Caco-2 (cell line): ENCODE results near the gene IDI1. TPM values are rescaled to one million over a fixed set of nuclear protein-coding genes. Genes with fewer than 3 reads are reported as not detected.

ENCODE experiments used
- BruUV-seq: library from RNA; stranded (reverse); fragments of 400-500 nt; replicated peaks from 2 replicates; lab custom pipeline; 2021; lab: Mats Ljungman, UMichigan
- CTCF ChIA-PET: fragments of 300-600 bp; sonication (Branson Sonifier 250); formaldehyde crosslinking; loops from one replicate; lab custom pipeline; 2022; ENCODE audit warnings: antibody characterized with exemption; lab: Charles Lee
- POLR2A ChIA-PET: fragments of 300-600 bp; sonication (Branson Sonifier 250); formaldehyde crosslinking; loops from one replicate; lab custom pipeline; 2022; ENCODE audit warnings: antibody characterized with exemption; lab: Charles Lee
- DNase-seq, 2 experiments: peaks; one replicate each; pipeline versions ENCODE4 v3.0.0 to v3.0.0-alpha.2; 2020 to 2022
- H3K27me3 ChIP-seq: replicated peaks from 2 replicates; pipeline ENCODE4 v1.6.0; 2011; ENCODE audit warnings: low read length; ENCODE audit not compliant: control insufficient read depth, insufficient read depth
- H3K36me3 ChIP-seq: 2 replicates; pipeline ENCODE4 v1.5.1; 2011; ENCODE audit warnings: low read length; ENCODE audit not compliant: control insufficient read depth, insufficient read depth
- H3K4me1 ChIP-seq: fragments of 250-450 bp; sonication (Bioruptor Pico); 2 replicates; pipeline ENCODE4 v1.5.1; 2020; ENCODE audit warnings: mild to moderate bottlenecking
- H3K4me3 ChIP-seq: 2 replicates; pipeline ENCODE4 v1.5.1; 2011; ENCODE audit warnings: low read depth, mild to moderate bottlenecking, control low read depth, low read length
- H3K9me3 ChIP-seq: fragments of 250-450 bp; sonication (Bioruptor Pico); 2 replicates; pipeline ENCODE4 v1.5.1; 2020; ENCODE audit warnings: mild to moderate bottlenecking, moderate library complexity
- H3K27ac Mint-ChIP-seq: one replicate; pipeline ENCODE4 v1.8.0; 2022; ENCODE audit warnings: mixed read lengths; ENCODE audit not compliant: unreplicated experiment
- H3K27me3 Mint-ChIP-seq: one replicate; pipeline ENCODE4 v1.8.0; 2022; ENCODE audit warnings: mixed read lengths; ENCODE audit not compliant: insufficient read depth, unreplicated experiment
- H3K36me3 Mint-ChIP-seq: one replicate; pipeline ENCODE4 v1.8.0; 2022; ENCODE audit warnings: mild to moderate bottlenecking, mixed read lengths; ENCODE audit not compliant: insufficient read depth, unreplicated experiment
- H3K4me1 Mint-ChIP-seq: one replicate; pipeline ENCODE4 v1.8.0; 2022; ENCODE audit warnings: low read depth, mixed read lengths; ENCODE audit not compliant: unreplicated experiment
- H3K4me3 Mint-ChIP-seq: one replicate; pipeline ENCODE4 v1.8.0; 2022; ENCODE audit warnings: mild to moderate bottlenecking, moderate library complexity, mixed read lengths; ENCODE audit not compliant: unreplicated experiment
- H3K9me3 Mint-ChIP-seq: one replicate; pipeline ENCODE4 v1.8.0; 2022; ENCODE audit warnings: mixed read lengths; ENCODE audit not compliant: unreplicated experiment
- CTCF ChIP-seq, 2 experiments: fragments of 200-600 bp in 1 of 2; IDR thresholded peaks; 1 replicate in 1 of 2; 2 replicates in 1 of 2; pipeline versions ENCODE4 v1.5.1 to v1.8.0; 2011 to 2022; ENCODE audit warnings: antibody characterized with exemption in 1 of 2, control low read depth in 1 of 2, inconsistent platforms in 1 of 2, low read depth in 1 of 2, low read length in 1 of 2, mild to moderate bottlenecking in 1 of 2, moderate library complexity in 1 of 2; ENCODE audit not compliant: insufficient read depth in 1 of 2, severe bottlenecking in 1 of 2, unreplicated experiment in 1 of 2
- intact Hi-C: fragments of 100-400 bp; cut with micrococcal nuclease; formaldehyde crosslinking; loops from one replicate; pipeline ENCODE4 v1.10.0; 2022; ENCODE audit not compliant: unreplicated experiment
- total RNA-seq: library from RNA; stranded (reverse); gene quantifications from 2 replicates; pipeline ENCODE4 v1.2.3, GENCODE V29; 2022

Gene IDI1
- total RNA-seq, 1 experiment from 2014 or later = 133 TPM

GRCh38 chr10:1036341-1036791, 12.6 kb downstream of the IDI1 start:
- no TSS peak for BruUV-seq
- no peak for DNase-seq
- Histone ChIP-seq H3K4me3 (no peak overlapping the region), H3K4me1 (peaks cover 9% of the 10 kb centered on the region), H3K9me3 (no peaks in the 10 kb centered on the region), H3K27me3 (no peaks in the 10 kb centered on the region), H3K36me3 (no peaks in the 10 kb centered on the region; the same call in 1 of the 2 replicates)
- Mint-ChIP-seq H3K4me1 (peaks cover 6% of the 10 kb centered on the region), H3K27ac (no peak overlapping the region), H3K36me3 (peaks cover 36% of the 10 kb centered on the region), H3K4me3 (no peak overlapping the region), H3K27me3 (no peaks in the 10 kb centered on the region), H3K9me3 (no peaks in the 10 kb centered on the region)
- ChIA-PET POLR2A (interaction anchor here (1.4 kb wide), 1 partner anchor 13 kb away, joined by 3 read pairs; the partner anchor contains the start of gene IDI1), CTCF (interaction anchor here (0.5 kb wide), 1 partner anchor 73 kb away, joined by 3 read pairs; no protein-coding TSS in a partner anchor)
- intact Hi-C loops = no loop called here
- TF ChIP-seq CTCF (IDR thresholded peaks at IDR 0.05; ENCODE audit: insufficient read depth in 1 of 2, low read depth in 1 of 2, low read length in 1 of 2, severe bottlenecking in 1 of 2, unreplicated experiment in 1 of 2) = no peak

GRCh38 chr10:1035201-1035600, 13.7 kb downstream of the IDI1 start:
- no TSS peak for BruUV-seq

GRCh38 chr10:1034758-1035157, 14.2 kb downstream of the IDI1 start:
- H3K4me3 Mint-ChIP-seq = no peak overlapping the region
- no peaks in the 10 kb centered on the region for H3K27me3 Mint-ChIP-seq
- H3K36me3 Mint-ChIP-seq = peaks cover 20% of the 10 kb centered on the region
- CTCF ChIA-PET = no interaction called here
- H3K36me3 ChIP-seq = no peaks in the 10 kb centered on the region; the same call in 1 of the 2 replicates
- no peaks in the 10 kb centered on the region for H3K9me3 ChIP-seq
- TF ChIP-seq CTCF (IDR thresholded peaks at IDR 0.05; ENCODE audit: insufficient read depth in 1 of 2, low read depth in 1 of 2, low read length in 1 of 2, severe bottlenecking in 1 of 2, unreplicated experiment in 1 of 2) = no peak
- POLR2A ChIA-PET = interaction anchor here (1.6 kb wide), 1 partner anchor 14 kb away, joined by 9 read pairs; the partner anchor contains the start of gene IDI1
- intact Hi-C loops = no loop called here
- H3K9me3 Mint-ChIP-seq = no peaks in the 10 kb centered on the region
- no peak for DNase-seq
- no peaks in the 10 kb centered on the region for H3K4me1 Mint-ChIP-seq
- H3K4me1 ChIP-seq = peaks cover 5% of the 10 kb centered on the region
- H3K4me3 ChIP-seq = no peak overlapping the region
- BruUV-seq = no TSS peak
- H3K27ac Mint-ChIP-seq = no peak overlapping the region
- H3K27me3 ChIP-seq = no peaks in the 10 kb centered on the region

More at GRCh38 chr10:1035201-1035600, 13.7 kb downstream of the IDI1 start:
- H3K36me3 ChIP-seq = no peaks in the 10 kb centered on the region; the same call in 1 of the 2 replicates
- Mint-ChIP-seq H3K9me3 (no peaks in the 10 kb centered on the region), H3K36me3 (peaks cover 24% of the 10 kb centered on the region), H3K4me3 (no peak overlapping the region), H3K27me3 (no peaks in the 10 kb centered on the region), H3K4me1 (peaks cover 4% of the 10 kb centered on the region), H3K27ac (no peak overlapping the region)
- H3K4me3 ChIP-seq = no peak overlapping the region
- H3K4me1 ChIP-seq = peaks cover 7% of the 10 kb centered on the region
- TF ChIP-seq CTCF (IDR thresholded peaks at IDR 0.05; ENCODE audit: insufficient read depth in 1 of 2, low read depth in 1 of 2, low read length in 1 of 2, severe bottlenecking in 1 of 2, unreplicated experiment in 1 of 2) = no peak
- no peak for DNase-seq
- POLR2A ChIA-PET = interaction anchor here (1.6 kb wide), 1 partner anchor 14 kb away, joined by 9 read pairs; the partner anchor contains the start of gene IDI1
- no peaks in the 10 kb centered on the region for H3K27me3 ChIP-seq
- CTCF ChIA-PET = no interaction called here
- intact Hi-C loops = no loop called here
- H3K9me3 ChIP-seq = no peaks in the 10 kb centered on the region
